Osteocyte (in vitro differentiated cells): ENCODE measurements around the gene BTBD16. TPM values are rescaled to one million over a fixed set of nuclear protein-coding genes. Genes with fewer than 3 reads are reported as not detected.

Experiments
- DNase-seq: peaks from one replicate; pipeline ENCODE4 v3.0.0; 2021; ENCODE audit warnings: mixed read lengths; ENCODE audit not compliant: unreplicated experiment; ENCODE audit errors: extremely low spot score
- H3K27ac Mint-ChIP-seq: one replicate; pipeline ENCODE4 v1.8.0; 2021; ENCODE audit warnings: mild to moderate bottlenecking, mixed read lengths; ENCODE audit not compliant: unreplicated experiment
- H3K27me3 Mint-ChIP-seq: one replicate; pipeline ENCODE4 v1.8.0; 2021; ENCODE audit warnings: mixed read lengths; ENCODE audit not compliant: unreplicated experiment
- H3K36me3 Mint-ChIP-seq: one replicate; pipeline ENCODE4 v1.8.0; 2021; ENCODE audit warnings: mixed read lengths; ENCODE audit not compliant: unreplicated experiment
- H3K4me1 Mint-ChIP-seq: one replicate; pipeline ENCODE4 v1.8.0; 2021; ENCODE audit warnings: mixed read lengths; ENCODE audit not compliant: unreplicated experiment
- H3K4me3 Mint-ChIP-seq: one replicate; pipeline ENCODE4 v1.8.0; 2021; ENCODE audit warnings: mild to moderate bottlenecking, moderate library complexity, mixed read lengths; ENCODE audit not compliant: unreplicated experiment
- H3K9me3 Mint-ChIP-seq: one replicate; pipeline ENCODE4 v1.8.0; 2021; ENCODE audit warnings: mixed read lengths; ENCODE audit not compliant: unreplicated experiment
- total RNA-seq: library from RNA; stranded (reverse); gene quantifications from 2 replicates; pipeline ENCODE4 v1.2.1, GENCODE V29; 2021
- TF ChIP-seq, protein P1 (sequence below): fragments of 200-600 bp; sonication (generic); IDR thresholded peaks from 2 replicates; pipeline ENCODE4 v1.5.0; 2021; ENCODE audit warnings: antibody characterized with exemption, mild to moderate bottlenecking, moderate library complexity

Gene BTBD16
- total RNA-seq, 1 donor from 2014 or later = not detected

DNA sequence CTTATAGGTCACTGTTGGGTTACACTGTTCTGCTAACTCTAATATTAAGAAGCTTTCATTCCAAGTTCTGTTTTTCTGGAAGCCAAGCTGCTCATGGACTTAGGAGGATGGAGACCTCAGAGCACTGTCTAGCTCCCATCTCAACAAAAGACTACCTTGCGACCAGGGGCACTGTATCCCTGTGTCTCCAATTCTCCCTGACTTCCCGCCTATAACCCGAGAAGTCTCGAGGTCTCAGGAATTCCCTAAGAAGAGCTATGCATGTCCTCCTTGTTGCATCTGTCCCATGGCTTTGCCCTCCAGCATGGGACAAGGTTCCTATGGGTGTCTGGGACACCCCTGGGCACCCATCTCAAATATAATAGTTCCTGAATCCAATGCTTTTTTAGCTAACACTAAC is 31.2 kb downstream of the BTBD16 start:
- H3K36me3 Mint-ChIP-seq = no peaks in the 10 kb centered on the region
- peak; percentile 34 for DNase-seq
- TF ChIP-seq, protein P1, sequence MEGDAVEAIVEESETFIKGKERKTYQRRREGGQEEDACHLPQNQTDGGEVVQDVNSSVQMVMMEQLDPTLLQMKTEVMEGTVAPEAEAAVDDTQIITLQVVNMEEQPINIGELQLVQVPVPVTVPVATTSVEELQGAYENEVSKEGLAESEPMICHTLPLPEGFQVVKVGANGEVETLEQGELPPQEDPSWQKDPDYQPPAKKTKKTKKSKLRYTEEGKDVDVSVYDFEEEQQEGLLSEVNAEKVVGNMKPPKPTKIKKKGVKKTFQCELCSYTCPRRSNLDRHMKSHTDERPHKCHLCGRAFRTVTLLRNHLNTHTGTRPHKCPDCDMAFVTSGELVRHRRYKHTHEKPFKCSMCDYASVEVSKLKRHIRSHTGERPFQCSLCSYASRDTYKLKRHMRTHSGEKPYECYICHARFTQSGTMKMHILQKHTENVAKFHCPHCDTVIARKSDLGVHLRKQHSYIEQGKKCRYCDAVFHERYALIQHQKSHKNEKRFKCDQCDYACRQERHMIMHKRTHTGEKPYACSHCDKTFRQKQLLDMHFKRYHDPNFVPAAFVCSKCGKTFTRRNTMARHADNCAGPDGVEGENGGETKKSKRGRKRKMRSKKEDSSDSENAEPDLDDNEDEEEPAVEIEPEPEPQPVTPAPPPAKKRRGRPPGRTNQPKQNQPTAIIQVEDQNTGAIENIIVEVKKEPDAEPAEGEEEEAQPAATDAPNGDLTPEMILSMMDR = no peak
- peaks cover 50% of the 10 kb centered on the region for H3K4me1 Mint-ChIP-seq
- H3K4me3 Mint-ChIP-seq = no peak overlapping the region
- H3K9me3 Mint-ChIP-seq = peaks cover 5% of the 10 kb centered on the region
- H3K27ac Mint-ChIP-seq = peak overlapping the region; percentile 34
- H3K27me3 Mint-ChIP-seq = no peaks in the 10 kb centered on the region

DNA sequence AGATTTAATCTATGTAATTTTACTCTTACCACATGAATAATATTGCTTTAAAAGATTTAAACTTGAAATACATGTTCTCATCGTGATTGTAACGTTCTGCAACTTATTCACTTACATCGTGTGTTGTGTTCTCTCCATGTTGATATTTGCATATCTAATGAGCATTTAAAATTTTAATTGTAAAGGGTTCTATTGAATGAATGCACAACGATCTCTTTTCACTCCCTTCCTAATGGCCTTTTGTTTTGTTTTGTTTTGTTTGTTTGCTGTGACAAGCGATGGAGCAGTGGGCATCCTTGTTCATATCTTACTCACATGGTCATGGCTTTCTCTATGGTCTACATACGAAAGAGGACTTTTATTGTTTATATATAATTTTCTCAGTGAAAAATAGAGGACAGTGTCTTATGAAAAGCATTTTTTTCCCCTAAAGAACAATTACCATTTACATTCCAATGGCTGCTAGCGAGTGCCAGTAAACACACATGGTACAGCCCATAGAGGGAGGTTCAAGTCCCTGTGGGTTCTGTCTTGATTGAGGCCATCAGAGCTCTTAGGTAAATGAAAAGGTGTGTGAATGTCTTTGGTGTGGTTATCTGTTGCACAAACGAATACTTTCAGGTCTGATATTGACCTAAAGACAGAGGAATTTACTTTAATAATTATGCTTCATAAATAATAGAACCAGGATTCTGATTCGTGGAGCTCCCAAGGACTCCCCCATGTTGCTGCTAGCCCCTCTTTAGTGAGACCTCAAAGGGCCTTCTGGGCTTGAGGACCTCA is 32.4 kb downstream of the BTBD16 start:
- peaks cover 60% of the 10 kb centered on the region for H3K4me1 Mint-ChIP-seq
- TF ChIP-seq, protein P1 = no peak
- H3K36me3 Mint-ChIP-seq = no peaks in the 10 kb centered on the region
- no peaks in the 10 kb centered on the region for H3K27me3 Mint-ChIP-seq
- H3K4me3 Mint-ChIP-seq = no peak overlapping the region
- no peak for DNase-seq
- peaks cover 5% of the 10 kb centered on the region for H3K9me3 Mint-ChIP-seq
- no peak overlapping the region for H3K27ac Mint-ChIP-seq

DNA sequence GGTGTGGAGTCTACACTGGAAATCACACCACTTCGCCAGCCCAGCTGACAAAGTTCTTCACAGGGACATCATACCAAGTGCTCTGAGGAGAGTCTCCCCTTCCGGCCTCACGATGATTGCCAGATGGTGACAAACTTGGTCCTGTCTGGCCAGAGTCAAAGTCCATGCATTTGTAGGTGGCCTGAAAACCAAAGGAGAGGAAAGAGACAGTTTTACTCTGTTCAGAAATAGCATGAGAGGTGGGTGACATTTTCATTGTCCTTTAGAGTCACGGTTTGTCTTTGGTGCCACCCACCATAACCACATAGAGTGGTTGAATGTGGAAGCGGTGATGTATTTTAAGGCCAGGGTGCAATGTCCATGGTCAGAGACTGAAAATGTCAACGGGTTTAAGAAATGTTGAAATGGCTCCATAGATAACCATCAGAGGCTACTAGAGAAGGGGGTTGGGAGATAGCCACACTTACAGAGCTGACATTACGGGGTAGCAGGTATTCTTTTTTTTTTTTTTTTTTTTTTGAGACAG is 33.0 kb downstream of the BTBD16 start:
- no peak overlapping the region for H3K27ac Mint-ChIP-seq
- H3K36me3 Mint-ChIP-seq = no peaks in the 10 kb centered on the region
- peak; percentile 15 for DNase-seq
- no peak overlapping the region for H3K4me3 Mint-ChIP-seq
- H3K9me3 Mint-ChIP-seq = peaks cover 5% of the 10 kb centered on the region
- no peaks in the 10 kb centered on the region for H3K27me3 Mint-ChIP-seq
- TF ChIP-seq, protein P1 = no peak
- peaks cover 61% of the 10 kb centered on the region for H3K4me1 Mint-ChIP-seq

DNA sequence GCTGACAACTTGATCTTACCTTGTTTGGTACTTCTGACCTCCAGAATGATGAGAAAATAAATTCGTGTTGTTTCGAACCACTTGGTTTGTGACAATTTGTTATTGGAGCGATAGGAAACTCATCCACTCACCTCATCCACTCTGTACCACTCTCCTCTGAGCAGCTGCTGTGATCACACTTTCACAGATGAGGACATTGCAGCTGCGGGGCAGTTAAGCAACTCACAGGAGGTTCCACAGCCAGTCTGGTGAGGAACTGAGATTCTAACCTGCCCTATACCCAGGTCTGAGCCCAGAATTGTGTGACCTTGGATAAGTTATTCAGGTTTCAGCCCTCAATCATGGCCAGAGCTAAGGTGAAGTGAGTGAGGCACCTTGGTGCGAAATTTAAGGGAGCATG is 35.2 kb downstream of the BTBD16 start:
- no peaks in the 10 kb centered on the region for H3K27me3 Mint-ChIP-seq
- H3K4me1 Mint-ChIP-seq = peaks cover 65% of the 10 kb centered on the region
- H3K9me3 Mint-ChIP-seq = peaks cover 5% of the 10 kb centered on the region
- no peak overlapping the region for H3K4me3 Mint-ChIP-seq
- peak; percentile 40 for DNase-seq
- TF ChIP-seq, protein P1 = no peak
- peak overlapping the region; percentile 72 for H3K27ac Mint-ChIP-seq
- H3K36me3 Mint-ChIP-seq = no peaks in the 10 kb centered on the region

DNA sequence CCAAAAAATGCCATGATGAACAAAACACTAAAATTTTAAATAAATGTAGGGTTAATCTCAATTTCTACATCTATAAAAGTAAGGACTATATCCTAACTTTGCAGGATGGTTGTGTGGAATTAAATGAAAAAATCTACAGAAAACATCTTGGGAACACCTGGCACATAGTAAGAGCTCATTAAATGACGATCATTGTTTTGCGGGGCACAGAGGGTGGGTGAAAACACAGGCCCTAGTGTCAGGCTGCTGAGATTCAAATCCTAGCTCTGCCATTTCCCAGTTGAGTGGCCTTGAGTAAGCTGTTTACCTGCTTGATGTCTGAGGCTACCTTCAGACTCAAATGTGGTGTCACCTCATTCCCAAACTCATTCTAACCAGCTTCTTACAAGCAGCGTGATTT is 35.6 kb downstream of the BTBD16 start:
- H3K9me3 Mint-ChIP-seq = peaks cover 5% of the 10 kb centered on the region
- H3K36me3 Mint-ChIP-seq = no peaks in the 10 kb centered on the region
- peak overlapping the region; percentile 98 for H3K27ac Mint-ChIP-seq
- H3K27me3 Mint-ChIP-seq = no peaks in the 10 kb centered on the region
- peak; percentile 25 for DNase-seq
- TF ChIP-seq, protein P1 = no peak
- H3K4me1 Mint-ChIP-seq = peaks cover 65% of the 10 kb centered on the region
- no peak overlapping the region for H3K4me3 Mint-ChIP-seq
